GM19240 (cell line): ENCODE results near the gene HLCS.
"Not testable (repeated sequence)": the region's sequence is repeated elsewhere in the genome, so short reads cannot be mapped to it uniquely, and the experiment has no call there.

ENCODE experiments used
- DNase-seq: peaks from one replicate; pipeline ENCODE4 v3.0.0; 2011; ENCODE audit warnings: low spot score; ENCODE audit not compliant: insufficient read length

HLCS gene

DNA sequence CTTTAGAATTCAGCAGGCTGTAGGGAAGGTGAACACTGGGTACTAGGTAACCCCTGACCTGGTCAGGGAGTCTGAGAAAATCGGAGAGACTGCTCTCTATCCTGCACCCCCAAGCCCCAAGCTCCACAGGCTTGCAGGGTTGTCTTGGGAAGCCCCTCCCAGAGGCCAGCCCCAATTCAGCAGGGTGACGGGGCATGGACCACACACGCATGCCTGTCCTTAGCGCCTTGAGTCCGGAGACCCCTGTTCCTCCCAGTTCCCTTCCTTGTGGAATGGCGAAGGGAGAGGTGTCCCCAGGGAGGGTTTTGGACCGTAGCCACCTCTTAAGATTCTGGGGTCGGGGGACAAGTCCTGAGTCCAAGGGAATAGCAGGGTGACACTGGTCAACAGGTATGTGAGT lies 116.1 kb downstream of the HLCS start:
- DNase-seq: no peak

DNA sequence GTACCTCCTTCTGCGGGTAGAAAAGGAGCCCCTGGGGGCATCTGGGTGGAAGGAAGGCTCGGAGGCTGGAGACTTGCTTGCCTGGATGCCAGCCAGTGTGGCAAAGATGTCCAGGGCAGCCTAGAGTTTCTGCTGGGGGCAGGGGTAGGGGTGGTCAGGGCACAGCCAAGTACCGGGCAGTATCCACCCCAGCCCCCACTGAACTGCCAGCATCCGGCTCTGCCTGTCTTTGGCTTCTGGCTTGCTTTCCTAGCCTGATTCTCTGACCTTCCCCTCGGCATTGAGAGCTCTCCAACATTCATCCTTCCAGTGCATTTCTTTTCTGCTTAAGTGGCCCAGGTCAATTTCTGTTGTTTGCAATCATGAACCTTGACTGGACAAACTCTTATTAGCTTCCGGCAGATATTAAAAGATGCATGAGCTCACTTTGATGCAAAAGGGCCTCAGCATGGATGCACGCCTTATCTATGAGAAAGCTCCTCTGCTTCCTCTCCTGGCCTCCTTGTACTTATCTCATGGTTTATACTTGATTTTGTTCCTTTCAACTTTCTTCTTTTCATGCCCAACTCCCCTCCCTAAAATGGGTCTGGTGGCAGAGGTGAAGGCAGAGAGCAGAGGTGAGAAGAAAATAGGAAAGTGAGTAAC lies 116.9 kb downstream of the HLCS start:
- no peak for DNase-seq

DNA sequence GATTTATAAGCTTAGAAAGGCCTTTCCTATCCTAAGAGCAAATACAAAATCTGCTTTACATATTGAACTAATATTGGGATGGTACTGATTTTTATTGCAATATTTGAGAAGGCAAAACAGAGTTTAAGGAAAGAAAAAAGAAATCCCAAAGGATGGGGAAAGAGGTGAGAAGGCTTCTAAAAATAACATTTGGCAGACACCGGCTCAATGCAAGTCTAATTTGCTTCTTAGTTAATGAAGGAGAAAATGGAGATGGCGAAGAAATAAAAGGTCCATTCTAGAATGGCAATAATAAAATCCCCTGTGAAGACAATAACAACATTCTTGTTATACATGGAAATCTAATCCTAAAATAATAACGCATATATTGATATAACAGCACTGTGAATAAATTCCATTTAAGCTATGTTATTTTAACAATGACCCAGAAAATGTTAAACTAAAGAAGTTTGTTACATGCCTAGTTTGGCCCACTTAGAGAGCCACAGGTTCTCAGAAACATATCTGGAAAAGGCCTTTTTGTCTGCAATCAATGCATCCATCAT lies 117.7 kb downstream of the HLCS start:
- DNase-seq: no peak

DNA sequence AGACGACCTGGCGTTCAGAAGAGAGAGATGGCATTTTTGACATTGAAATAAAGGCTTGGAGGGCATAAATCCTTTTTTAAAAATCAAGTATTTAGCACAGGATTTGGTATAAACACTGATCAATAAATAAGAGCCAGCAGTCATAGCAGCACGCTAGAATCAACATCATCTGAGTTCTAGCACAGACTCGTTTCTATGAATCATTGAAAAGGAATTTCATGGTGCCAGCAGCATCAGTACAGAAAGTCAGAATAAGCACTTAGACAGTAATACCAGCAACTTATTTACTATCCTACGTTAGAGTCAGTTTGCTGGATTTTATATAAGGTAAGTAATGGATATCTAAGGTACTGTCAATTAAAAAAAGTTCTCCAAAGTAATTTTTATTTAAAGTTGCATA lies 119.3 kb downstream of the HLCS start:
- no peak for DNase-seq

DNA sequence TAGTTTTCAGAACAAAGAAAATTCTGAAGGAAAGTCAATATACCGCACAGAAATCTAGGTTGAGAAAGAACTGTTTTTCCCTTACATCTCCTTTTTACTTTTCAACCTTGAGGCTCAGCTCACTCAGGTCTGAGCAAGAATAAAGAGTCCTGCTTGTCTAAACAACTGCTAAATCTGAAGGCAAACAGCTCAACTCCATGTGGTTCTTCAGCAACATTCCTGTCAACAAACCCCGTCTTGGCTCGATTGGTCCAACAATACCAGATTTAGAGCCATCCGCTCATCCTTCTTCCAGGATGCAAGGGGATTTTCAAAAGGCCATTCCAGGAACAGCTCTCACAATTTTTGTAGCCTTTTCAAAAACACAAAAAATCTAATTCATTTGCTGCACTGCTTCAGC lies 119.8 kb downstream of the HLCS start:
- no peak for DNase-seq

DNA sequence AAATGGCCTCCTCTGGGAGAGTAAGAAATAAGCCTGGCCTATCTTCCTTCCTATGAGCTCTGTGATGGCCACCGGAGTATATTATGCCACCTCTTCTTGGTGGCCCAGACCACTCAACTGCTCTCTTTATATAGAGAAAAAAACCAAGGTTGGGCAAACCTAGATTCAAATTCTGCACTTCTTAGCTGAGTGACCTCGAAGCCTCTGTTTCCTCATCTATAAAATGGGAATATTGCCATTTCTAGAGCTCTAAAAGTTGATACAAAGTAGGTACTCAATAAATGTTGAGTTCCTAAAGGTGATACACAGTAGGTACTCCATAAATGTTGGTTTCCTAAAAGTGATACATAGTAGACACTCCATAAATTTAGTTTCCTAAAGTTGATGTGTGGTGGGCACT lies 120.7 kb downstream of the HLCS start:
- DNase-seq: no peak

DNA sequence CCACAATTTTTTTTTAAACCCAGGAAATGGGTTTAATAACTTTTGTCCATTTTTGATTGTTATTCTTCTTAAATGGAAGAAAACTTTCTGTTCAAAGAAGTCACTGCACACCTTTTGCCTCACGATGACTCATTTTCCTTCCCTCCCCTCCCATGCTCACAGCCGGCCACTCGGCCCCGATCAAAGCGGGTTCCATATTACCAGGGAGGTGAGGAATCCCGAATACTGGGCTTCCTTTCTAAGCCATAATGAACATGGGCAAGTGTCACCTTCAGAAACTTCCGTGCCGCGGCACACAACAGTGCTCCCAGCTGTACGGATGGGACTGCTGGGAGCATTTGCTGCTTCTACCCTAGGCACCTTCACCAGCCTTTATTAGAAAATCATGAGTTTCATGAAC lies 121.4 kb downstream of the HLCS start:
- no peak for DNase-seq

DNA sequence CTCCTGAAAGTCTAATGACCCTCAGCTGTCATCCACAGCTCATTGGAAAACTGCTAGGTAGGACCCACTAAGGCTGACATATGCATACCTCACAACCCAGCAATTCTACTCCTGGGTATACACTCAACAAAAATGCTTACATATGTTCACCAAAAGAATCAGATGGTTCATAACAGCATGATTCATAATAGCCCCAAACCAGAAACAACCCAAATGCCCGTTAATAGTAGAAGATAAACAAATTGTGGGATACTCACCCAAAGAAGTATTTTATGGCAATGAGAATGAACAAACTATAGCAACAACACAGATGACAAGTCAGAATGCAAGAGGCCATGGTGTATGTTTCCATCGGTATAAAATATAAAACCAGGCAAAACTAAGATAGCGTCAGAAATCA lies 124.6 kb downstream of the HLCS start:
- no peak for DNase-seq

DNA sequence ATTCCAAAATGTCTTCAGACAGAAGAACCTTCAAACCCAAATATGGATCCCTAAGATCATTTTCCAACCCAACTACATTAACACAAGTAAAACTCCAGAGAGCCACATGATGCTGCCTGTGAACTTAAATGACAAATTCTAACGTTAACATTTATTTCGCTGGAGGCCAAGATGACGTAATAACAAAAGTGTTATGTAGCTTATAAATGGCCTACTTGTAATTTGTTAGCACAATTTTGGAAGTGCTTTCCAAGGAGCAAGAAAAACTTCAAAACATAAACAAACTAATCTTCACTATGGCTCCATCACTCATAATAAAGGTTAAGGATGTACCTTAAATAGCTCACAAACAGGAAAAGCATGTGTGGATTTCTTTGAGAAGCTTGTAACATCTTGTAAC lies 126.7 kb downstream of the HLCS start:
- no peak for DNase-seq

DNA sequence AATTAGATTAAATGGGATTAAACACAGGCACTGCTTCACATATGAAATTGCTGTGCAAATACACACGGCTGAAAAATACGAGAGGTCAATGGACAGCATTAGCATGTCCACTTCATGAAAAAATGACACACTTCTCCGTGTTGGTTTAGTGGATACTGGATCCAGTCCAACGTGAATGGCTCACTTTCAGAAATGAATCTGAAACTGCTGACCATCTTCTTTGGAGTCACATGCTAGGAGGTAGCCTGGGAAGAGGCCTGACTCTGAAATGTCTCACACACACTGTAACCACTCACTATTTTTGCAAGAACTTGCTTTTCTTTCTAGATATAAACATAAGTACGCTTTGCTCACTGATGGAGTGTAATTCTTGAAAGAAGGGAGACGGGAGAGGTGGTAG lies 127.3 kb downstream of the HLCS start:
- no peak for DNase-seq

DNA sequence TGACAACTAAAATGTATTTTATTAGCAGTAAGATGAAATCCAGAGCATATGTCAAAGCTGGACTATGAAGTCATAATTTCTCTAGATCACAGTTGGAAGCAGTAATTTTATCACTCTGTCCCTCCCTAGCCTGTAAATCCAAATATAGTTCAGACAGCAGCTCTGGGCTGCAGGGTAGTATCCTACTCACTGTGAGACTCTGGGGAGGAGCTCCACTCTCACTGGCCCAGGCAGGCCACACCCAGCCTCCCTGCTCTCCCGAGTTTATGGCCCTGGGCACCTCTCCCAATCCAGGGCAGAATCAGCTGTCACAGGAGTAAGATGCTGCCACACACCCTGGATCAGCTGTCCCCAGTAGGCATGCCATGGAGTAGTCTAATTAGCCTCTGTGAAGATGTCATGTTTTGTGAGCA lies 131.1 kb downstream of the HLCS start:
- DNase-seq: no peak

DNA sequence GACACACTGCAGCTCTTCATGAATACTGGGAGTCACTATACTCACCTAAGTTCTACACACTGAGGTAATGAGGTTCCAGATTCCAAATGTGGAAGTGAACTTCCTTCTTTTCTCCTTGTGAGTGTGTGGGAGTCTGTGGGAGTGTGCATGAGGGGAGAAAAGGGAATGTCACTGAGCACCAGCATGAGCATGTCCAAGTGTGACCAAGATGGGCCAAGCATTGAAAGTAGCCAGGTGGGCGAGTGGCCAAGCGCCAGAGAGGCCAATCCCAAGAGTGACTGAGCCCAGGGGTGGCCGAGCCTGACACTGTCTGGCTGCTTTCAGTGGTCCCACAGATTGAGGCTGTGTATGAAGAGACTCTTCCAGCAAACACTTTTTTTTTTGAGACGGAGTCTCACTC lies 132.3 kb downstream of the HLCS start:
- DNase-seq: no peak

DNA sequence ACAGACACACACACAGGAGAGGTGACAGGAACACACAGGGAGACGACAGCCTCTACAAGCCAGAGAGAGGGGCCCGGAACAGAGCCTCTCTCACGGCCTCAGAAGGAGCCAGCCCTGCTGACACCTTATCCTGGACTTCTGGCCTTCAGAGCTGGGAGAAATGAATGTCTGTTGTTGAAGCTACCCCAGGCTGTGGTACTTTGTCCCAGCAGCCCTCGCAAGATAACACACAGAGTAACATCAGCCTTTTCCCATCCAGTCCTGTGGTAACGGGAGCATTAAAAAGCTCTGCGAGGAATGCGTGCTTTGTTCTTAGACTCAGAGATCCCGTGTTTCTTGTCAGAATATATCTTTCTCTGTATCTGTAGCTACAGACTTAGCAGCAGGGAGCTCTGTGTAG lies 136.4 kb downstream of the HLCS start:
- no peak for DNase-seq

DNA sequence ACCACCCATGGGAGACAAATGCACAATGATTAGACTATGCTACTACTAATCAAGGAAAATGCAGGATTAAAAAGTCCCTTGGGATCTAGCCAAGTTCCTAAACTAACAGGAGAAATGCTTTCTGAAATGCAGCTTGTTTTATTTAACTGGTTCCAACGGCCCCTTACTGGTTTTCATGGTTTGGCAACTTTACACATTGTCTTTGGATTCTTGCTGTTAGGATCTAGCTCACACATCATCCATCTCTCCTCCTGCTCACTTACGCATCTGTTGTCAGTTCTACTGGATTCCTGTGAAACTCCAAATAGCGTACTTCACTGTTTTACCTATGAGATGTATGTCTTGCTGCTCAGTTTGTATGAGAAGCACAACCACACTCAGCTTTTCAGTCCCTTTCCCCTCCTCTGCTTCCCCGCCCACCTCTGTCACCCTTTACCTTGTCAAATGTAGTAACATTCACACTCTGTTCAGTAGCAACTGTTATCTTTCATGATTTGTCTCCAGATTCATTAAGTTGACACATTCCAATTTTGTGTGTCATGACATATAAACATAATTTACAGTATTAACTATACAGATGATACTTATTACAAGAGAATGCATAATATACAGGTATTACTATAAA lies 137.5 kb downstream of the HLCS start:
- no peak for DNase-seq

DNA sequence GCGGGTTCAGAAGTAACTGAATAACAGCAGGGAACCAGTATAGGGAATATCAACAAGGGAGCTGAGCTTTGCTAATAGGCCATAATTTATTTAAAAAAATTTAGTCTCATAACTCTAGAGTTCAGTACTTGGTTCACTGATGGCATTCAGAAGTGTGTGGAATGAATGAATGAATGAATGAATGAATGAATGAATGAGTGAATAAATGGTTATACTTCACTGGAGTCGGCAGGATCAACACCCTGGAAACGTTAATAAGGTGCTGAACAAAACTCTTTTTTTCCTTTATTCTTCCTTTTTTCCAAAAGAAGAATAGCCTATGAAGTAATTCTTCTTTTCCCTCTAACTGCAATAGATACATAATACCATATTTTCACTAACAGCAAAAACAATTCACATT lies 138.3 kb downstream of the HLCS start:
- DNase-seq: no peak

DNA sequence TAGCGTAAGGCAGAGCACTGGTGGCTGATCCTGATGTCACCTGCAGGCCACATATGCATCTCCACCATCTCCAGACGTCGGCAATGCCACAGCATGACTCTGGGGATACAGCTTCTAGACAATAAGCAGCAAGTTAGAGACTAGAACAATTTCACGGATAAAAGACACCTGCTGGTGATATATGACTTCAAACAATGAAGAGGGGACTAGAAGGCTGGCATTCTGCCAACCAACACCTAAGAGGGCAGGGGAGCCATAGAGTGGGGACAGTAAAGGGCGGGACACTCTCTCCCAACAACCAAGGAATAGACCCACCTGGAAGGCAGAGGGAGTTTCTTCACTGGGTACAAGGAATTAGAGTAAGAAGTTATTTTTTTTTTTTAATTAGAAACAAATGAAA lies 140.8 kb downstream of the HLCS start:
- DNase-seq: no peak

DNA sequence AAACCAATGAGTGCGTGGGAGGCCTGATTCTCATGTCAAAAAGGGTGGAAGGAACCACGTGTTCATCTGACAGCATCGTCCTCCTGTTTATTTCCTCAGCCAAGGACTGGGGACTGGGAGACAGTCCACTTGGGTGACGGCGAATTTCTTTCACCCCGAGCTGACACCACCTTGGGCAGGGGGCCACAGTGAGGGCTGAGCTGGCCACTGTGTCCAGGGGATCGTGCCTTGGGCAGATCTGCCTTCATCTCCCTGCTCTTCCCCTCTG lies 145.5 kb downstream of the HLCS start:
- DNase-seq: no peak

DNA sequence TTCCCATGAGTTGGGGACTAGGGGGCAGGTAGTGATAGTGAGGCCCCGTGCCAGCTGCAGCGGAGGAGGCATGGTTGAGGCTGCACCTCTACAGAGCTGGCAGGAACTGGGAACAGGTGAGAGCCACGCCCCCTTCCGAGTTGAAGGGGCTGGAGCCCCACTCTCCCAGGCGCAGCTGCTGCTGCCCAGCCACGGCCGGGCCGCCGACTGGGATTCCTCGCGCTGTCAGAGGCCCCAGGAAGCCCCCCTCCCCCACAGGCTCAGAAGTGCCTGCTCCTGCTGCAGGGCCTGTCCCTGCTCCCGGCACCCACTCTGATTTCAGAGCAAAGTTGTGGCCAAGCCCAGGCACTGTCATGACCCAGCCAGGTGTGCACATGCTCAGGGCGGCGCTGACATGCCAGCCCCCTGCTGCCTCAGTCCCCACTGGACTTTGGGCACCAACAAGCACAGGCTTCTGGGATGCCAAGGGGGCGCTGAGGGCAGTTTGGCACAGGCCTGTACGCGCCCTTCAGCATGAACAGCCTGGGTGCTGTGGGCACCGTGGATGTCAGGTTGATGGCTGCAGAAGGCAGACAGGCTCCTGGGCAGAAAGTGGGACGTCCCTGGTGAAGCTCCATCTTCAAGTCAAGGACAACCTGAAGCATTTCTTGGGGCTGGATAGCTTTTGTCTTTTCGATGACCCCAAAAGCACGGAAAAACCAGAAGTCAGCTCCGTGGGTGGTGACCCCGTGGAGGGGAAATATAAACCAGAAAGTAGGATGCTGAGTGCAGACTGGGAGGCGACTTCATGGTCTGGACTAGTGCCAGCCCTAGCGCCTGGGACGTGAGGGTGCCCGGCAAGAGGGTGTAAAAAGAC lies 146.1 kb downstream of the HLCS start:
- DNase-seq: no peak

DNA sequence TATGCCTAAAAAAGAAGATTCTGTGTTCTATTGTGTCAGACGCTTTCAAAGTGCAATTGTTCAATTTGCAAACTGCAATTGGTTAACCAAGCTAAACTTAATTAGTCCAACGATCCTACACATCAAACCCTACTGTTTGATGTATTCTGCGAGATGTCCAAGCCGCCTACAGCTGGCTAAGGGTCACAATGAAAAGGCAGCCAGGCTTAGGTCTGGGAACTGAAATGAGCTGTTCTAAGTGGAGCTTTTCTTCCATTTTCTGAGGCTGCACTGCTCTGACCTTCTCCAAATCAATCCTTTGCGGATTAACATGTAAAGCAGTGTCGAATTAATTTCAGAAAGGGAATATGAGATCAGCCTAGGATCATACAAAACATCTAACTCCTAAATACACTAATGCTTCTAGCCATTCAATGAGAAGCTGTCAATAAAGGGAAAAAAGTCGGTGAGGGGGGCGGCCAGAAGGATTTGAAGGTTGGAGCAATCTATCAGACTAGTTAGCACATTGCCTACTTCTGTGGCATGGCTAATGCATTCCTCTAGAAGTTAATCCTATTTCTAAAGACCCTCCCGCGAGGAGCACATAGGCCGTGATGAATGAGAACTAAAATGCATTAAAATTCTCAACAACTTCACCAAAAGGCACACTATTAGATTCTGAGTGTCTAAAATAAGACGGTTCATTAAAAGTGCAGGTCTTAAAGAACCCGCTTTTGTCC lies 148.6 kb downstream of the HLCS start:
- DNase-seq: no peak

DNA sequence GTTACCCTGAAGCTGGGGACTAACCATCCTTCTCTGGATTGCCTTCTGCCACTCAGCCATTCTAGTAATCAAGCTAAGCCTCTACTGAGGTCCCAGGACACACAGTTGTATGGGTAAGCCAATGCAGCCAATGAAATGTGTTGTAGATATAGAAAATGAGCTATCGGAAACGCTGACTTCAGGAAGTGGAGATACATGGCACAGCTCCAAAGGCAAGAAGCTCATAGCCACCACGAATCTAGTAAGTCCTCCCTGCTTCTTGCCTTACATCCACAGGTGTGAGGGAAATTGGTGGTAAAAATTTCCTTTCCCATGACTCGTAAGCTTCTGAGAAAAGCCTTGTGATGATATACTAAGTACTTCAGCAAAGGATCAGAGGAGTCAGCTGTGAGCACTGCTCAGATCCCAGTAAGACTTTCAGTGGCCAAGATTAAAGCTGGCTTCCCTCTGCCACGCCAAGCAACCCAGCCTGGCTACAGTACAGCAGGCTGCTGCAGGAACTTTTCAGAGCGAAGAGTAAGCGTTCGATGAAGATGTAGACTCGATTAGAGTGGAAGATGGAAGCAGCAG lies 149.8 kb downstream of the HLCS start:
- no peak for DNase-seq

DNA sequence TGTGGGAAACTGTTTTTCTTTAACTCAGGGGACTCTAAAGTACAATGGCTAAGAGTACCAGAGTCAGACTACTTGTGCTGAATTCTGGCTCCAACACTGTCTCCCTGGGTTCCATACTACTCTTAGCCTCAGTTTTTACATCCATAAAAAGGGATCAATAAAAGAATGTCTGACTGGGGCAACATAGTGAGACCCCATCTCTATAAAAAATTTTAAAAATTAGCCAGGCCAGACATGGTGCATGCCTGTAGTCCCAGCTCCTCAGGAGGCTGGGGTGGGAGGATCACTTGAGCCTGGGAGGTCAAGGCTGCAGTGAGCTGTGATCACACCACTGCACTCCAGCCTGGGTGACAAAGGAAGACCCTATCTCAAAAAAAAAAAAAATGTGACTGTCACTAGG lies 150.4 kb downstream of the HLCS start:
- DNase-seq: not testable (repeated sequence)

DNA sequence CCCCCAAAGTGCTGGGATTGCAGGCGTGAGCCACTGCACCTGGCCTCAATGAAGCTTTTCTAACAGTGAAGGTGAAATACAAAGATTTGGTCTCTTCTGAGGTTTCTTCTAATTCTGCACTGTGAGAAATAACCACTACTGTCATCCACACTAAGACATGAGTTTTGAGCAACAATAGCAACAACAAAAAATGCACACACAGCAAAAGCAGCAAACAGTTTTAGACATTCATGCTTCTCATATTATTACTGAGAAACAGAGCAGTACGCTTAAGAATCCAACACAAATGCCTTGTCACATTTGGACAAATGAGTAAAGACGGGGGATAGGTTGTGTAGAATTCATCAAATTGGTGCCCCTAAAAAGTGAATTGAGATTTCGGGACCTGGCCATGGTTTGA lies 151.2 kb downstream of the HLCS start:
- no peak for DNase-seq
